Thyroid gland (tissue), 4 donors: ENCODE results near the gene FXYD3.

Experiments
- POLR2A ChIP-seq, 2 donors: fragments of 450-650 bp; IDR thresholded peaks; one replicate each; pipeline ENCODE4 v1.6.1; 2017; ENCODE audit warnings: antibody characterized with exemption in 2 of 2, mild to moderate bottlenecking in 2 of 2, moderate library complexity in 1 of 2
- TF ChIP-seq, protein P1 (sequence below), 6 experiments: fragments of 200-600 bp in 3 of 6; fragments of 450-650 bp in 3 of 6; sonication (generic) in 3 of 6; IDR thresholded peaks; one replicate each; pipeline ENCODE4 v1.5.1; 2016 to 2019; ENCODE audit warnings: antibody characterized with exemption in 6 of 6, mild to moderate bottlenecking in 2 of 6, inconsistent platforms in 1 of 6, moderate library complexity in 1 of 6

DNA sequence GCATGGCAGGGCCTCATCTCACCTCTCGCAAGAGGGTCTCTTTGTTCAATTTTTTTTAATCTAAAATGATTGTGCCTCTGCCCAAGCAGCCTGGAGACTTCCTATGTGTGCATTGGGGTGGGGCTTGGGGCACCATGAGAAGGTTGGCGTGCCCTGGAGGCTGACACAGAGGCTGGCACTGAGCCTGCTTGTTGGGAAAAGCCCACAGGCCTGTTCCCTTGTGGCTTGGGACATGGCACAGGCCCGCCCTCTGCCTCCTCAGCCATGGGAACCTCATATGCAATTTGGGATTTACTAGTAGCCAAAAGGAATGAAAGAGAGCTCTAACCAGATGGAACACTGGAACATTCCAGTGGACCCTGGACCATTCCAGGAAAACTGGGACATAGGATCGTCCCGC is 8.0 kb downstream of the FXYD3 start:
- no peak for TF ChIP-seq POLR2A (IDR thresholded peaks at IDR 0.05)
- TF ChIP-seq, protein P1, sequence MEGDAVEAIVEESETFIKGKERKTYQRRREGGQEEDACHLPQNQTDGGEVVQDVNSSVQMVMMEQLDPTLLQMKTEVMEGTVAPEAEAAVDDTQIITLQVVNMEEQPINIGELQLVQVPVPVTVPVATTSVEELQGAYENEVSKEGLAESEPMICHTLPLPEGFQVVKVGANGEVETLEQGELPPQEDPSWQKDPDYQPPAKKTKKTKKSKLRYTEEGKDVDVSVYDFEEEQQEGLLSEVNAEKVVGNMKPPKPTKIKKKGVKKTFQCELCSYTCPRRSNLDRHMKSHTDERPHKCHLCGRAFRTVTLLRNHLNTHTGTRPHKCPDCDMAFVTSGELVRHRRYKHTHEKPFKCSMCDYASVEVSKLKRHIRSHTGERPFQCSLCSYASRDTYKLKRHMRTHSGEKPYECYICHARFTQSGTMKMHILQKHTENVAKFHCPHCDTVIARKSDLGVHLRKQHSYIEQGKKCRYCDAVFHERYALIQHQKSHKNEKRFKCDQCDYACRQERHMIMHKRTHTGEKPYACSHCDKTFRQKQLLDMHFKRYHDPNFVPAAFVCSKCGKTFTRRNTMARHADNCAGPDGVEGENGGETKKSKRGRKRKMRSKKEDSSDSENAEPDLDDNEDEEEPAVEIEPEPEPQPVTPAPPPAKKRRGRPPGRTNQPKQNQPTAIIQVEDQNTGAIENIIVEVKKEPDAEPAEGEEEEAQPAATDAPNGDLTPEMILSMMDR (IDR thresholded peaks at IDR 0.05), result no peak
